Activated T-helper 1 cell treated with anti-CD3 and anti-CD28 coated beads, Interleukin-2, amount 50 U/mL, for 16 hours (primary cell): ENCODE results near the gene KBTBD12.

Source experiments
- DNase-seq, 2 donors: peaks; one replicate each; pipeline ENCODE4 v3.0.0-alpha.2; 2020; ENCODE audit warnings: low read depth in 1 of 2, low spot score in 1 of 2

The KBTBD12 gene

DNA sequence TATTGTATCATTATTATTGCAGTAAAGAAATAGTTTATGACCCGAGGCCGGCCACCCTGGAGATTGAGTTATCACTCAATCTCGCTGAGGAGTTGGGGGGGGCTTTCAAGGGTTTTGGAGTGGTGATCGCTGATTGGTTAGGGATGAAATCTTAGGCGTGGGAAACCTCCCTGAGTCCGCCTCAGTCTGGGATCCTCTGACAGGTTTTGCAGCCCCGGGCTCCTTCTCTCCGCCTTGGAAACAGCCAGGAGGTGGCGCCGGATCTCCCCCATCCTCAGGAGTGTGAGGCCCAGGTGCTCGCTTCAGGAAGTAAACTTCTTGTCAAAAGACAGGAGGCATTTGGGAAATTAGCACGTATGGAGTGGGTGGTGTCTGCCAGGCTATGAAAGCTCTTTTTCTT lies 96.1 kb downstream of the KBTBD12 start:
- no peak for DNase-seq

DNA sequence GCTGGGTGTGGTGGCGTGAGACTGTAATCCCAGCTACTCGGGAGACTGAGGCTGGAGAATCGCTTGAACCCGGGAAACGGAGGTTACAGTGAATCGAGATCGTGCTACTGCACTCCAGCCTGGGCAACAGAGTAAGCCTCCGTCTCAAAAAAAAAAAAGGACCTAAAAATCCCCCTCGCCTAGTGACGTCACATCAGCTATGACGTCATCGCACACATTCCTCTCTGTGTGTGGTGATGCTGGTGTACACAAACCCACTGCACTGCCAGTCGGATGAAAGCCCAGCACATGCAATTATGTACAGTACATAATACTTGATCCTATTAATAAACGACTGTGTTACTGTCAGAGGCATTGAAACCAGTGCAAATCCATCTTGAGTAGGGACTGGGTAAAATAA lies 97.0 kb downstream of the KBTBD12 start:
- DNase-seq, result no peak

GRCh38 chr3:128014548-128014947 lies 99.5 kb downstream of the KBTBD12 start:
- DNase-seq, result no peak

DNA sequence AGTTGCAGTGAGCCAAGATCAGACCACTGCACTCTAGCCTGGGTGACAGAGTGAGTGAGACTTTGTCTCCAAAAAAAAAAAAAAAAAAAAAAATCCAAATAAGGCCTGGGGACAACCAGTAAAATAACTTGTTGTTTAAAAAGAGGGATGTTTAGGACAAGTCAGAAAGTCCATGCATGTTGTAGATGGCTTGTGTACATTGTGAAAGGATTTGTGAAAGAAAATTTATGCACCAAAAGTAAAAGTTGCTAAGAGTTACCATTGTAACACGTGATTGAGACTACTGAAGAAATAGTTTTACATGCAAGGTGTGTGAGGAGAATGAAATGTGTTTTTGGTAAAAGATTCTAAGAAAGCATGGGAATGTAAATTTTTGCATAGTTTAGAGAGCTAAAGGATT lies 101.5 kb downstream of the KBTBD12 start:
- no peak for DNase-seq

GRCh38 chr3:128021768-128022372 lies 106.8 kb downstream of the KBTBD12 start:
- no peak for DNase-seq

GRCh38 chr3:128033102-128033501 lies 118.1 kb downstream of the KBTBD12 start:
- DNase-seq, result no peak

DNA sequence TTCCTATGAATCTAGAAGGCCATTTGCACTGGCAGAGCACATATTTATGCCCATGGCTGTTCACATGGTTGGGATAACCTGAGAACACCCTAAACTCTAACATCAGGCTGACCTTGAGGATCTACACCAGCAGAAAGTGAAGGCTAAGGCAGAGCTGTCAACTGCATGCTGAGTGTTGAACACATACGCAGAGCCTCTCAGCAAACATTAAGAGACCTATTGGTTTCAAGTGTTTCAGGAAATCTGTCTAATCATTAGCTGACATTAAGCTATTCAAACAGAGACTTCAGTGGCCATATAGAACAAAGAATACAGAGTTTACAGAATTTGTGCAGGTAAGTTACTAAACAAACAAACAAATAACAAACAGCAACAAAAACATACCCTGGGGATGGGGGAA lies 121.1 kb downstream of the KBTBD12 start:
- DNase-seq, result no peak
